ENCODE data around the gene TMEM81. TPM values are rescaled to one million over a fixed set of nuclear protein-coding genes. Genes with fewer than 3 reads are reported as not detected.

Gene TMEM81
- polyA plus RNA-seq, 3 donors = 0.17 to 1.5 (median 0.36) TPM

- H3K27me3 Mint-ChIP-seq (ENCODE audit: low read depth in 3 of 3) = peaks cover 0 to 3% (median 3%) of the 10 kb centered on the region in 3 donors
- no peaks in the 10 kb centered on the region for H3K9me3 Mint-ChIP-seq
- Histone ChIP-seq H3K27me3 (ENCODE audit: control insufficient read depth in 2 of 2, insufficient read depth in 2 of 2, low read length in 2 of 2) (no peaks in the 10 kb centered on the region), H3K4me3 (replicated peaks in 1 of 3; ENCODE audit: low read depth in 2 of 3, low read length in 3 of 3) (no peak overlapping the region), H3K79me2 (ENCODE audit: insufficient read depth, low read length) (no peaks in the 10 kb centered on the region), H3K9me3 (replicated peaks in 1 of 2; ENCODE audit: control insufficient read depth in 1 of 2, insufficient read depth in 1 of 2, low read length in 2 of 2) (no peaks in the 10 kb centered on the region), H3K36me3 (replicated peaks in 1 of 2; ENCODE audit: control insufficient read depth in 1 of 2, insufficient read depth in 2 of 2, low read length in 2 of 2) (no peaks in the 10 kb centered on the region), H4K20me1 (ENCODE audit: insufficient read depth, low read length) (no peaks in the 10 kb centered on the region), H3K4me1 (ENCODE audit: control insufficient read depth in 1 of 2, insufficient read depth in 2 of 2, low read length in 2 of 2) (no peaks in the 10 kb centered on the region), H3K4me2 (replicated peaks; ENCODE audit: extremely low read depth, low read length, poor library complexity, severe bottlenecking) (no peak overlapping the region), H3K9ac (ENCODE audit: insufficient read depth, low read length, poor library complexity, severe bottlenecking) (no peak overlapping the region), H3K27ac (ENCODE audit: low read depth in 1 of 2, low read length in 2 of 2) (no peak overlapping the region), H2AFZ (ENCODE audit: insufficient read depth, low read depth, low read length, poor library complexity, severe bottlenecking) (no peak overlapping the region)
- intact Hi-C loops (cut with micrococcal nuclease) = loop anchor here in 1 of 2 donors (2.0 kb wide), 1 partner anchor 69 kb away; no protein-coding TSS in a partner anchor
- H3K36me3 Mint-ChIP-seq = no peaks in the 10 kb centered on the region
- no peak for TF ChIP-seq CTCF (IDR thresholded peaks at IDR 0.05)
- H3K4me1 Mint-ChIP-seq = no peaks in the 10 kb centered on the region
- WGBS (ENCODE audit: insufficient coverage) = 96% methylated on average over 5 of the region's 6 CpGs
- no peak for DNase-seq
- no peak overlapping the region for H3K4me3 Mint-ChIP-seq
- H3K27ac Mint-ChIP-seq = no peak overlapping the region
Observed at GRCh38 chr1:205059660-205060059, 24.6 kb downstream of the TMEM81 start.

- H3K9me3 ChIP-seq (replicated peaks in 1 of 2; ENCODE audit: control insufficient read depth in 1 of 2, insufficient read depth in 1 of 2, low read length in 2 of 2) = no peaks in the 10 kb centered on the region
- no peaks in the 10 kb centered on the region for H3K79me2 ChIP-seq (ENCODE audit: insufficient read depth, low read length)
- H3K4me1 ChIP-seq (ENCODE audit: control insufficient read depth in 1 of 2, insufficient read depth in 2 of 2, low read length in 2 of 2) = no peaks in the 10 kb centered on the region
- Mint-ChIP-seq H3K4me3 (no peak overlapping the region), H3K4me1 (no peaks in the 10 kb centered on the region), H3K27ac (no peak overlapping the region), H3K27me3 (ENCODE audit: low read depth in 3 of 3) (peaks cover 0 to 5% (median 4%) of the 10 kb centered on the region in 3 donors), H3K36me3 (no peaks in the 10 kb centered on the region), H3K9me3 (no peaks in the 10 kb centered on the region)
- H3K27me3 ChIP-seq (ENCODE audit: control insufficient read depth in 2 of 2, insufficient read depth in 2 of 2, low read length in 2 of 2) = no peaks in the 10 kb centered on the region
- intact Hi-C loops (cut with micrococcal nuclease) = no loop called here
- H3K36me3 ChIP-seq (replicated peaks in 1 of 2; ENCODE audit: control insufficient read depth in 1 of 2, insufficient read depth in 2 of 2, low read length in 2 of 2) = no peaks in the 10 kb centered on the region
- no peak overlapping the region for H3K27ac ChIP-seq (ENCODE audit: low read depth in 1 of 2, low read length in 2 of 2)
- no peak overlapping the region for H3K9ac ChIP-seq (ENCODE audit: insufficient read depth, low read length, poor library complexity, severe bottlenecking)
- H4K20me1 ChIP-seq (ENCODE audit: insufficient read depth, low read length) = no peaks in the 10 kb centered on the region
- no peak overlapping the region for H3K4me2 ChIP-seq (replicated peaks; ENCODE audit: extremely low read depth, low read length, poor library complexity, severe bottlenecking)
- no peak for TF ChIP-seq CTCF (IDR thresholded peaks at IDR 0.05)
- DNase-seq = no peak
- WGBS (ENCODE audit: insufficient coverage) = 90% methylated on average over 10 of the region's 12 CpGs
- H2AFZ ChIP-seq (ENCODE audit: insufficient read depth, low read depth, low read length, poor library complexity, severe bottlenecking) = no peak overlapping the region
- H3K4me3 ChIP-seq (replicated peaks in 1 of 3; ENCODE audit: low read depth in 2 of 3, low read length in 3 of 3) = no peak overlapping the region
Observed at GRCh38 chr1:205058853-205059252, 25.4 kb downstream of the TMEM81 start.

Measured in CD14-positive monocyte (primary cell).